ENCODE data around the gene BPHL.

Gene BPHL

GRCh38 chr6:3138341-3138740, 19.8 kb downstream of the BPHL start:
- H3K9ac ChIP-seq (ENCODE audit: low read length), result no peak overlapping the region
- H3K9me3 ChIP-seq (ENCODE audit: insufficient read depth, low read length), result no peaks in the 10 kb centered on the region
- no peaks in the 10 kb centered on the region for H3K27me3 ChIP-seq (ENCODE audit: low read length)
- H3K4me2 ChIP-seq (ENCODE audit: low read depth, low read length, poor library complexity, severe bottlenecking), result no peak overlapping the region
- H3F3A ChIP-seq (ENCODE audit: insufficient read depth), result no peaks in the 10 kb centered on the region
- no peaks in the 10 kb centered on the region for H3K36me3 ChIP-seq (ENCODE audit: low read length)
- TF ChIP-seq EZH2phosphoT487 (conservative IDR thresholded peaks at IDR 0.05; ENCODE audit: low read length), result no peak
- TF ChIP-seq, protein P1, sequence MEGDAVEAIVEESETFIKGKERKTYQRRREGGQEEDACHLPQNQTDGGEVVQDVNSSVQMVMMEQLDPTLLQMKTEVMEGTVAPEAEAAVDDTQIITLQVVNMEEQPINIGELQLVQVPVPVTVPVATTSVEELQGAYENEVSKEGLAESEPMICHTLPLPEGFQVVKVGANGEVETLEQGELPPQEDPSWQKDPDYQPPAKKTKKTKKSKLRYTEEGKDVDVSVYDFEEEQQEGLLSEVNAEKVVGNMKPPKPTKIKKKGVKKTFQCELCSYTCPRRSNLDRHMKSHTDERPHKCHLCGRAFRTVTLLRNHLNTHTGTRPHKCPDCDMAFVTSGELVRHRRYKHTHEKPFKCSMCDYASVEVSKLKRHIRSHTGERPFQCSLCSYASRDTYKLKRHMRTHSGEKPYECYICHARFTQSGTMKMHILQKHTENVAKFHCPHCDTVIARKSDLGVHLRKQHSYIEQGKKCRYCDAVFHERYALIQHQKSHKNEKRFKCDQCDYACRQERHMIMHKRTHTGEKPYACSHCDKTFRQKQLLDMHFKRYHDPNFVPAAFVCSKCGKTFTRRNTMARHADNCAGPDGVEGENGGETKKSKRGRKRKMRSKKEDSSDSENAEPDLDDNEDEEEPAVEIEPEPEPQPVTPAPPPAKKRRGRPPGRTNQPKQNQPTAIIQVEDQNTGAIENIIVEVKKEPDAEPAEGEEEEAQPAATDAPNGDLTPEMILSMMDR (IDR thresholded peaks at IDR 0.05; ENCODE audit: insufficient read depth, low read length, poor library complexity, severe bottlenecking), result no peak
- no peak overlapping the region for H2AFZ ChIP-seq (ENCODE audit: low read depth, low read length, severe bottlenecking)
- H4K20me1 ChIP-seq (ENCODE audit: low read depth, low read length), result no peaks in the 10 kb centered on the region
- no peak overlapping the region for H3K27ac ChIP-seq (ENCODE audit: low read depth, low read length)
- H3K4me3 ChIP-seq (ENCODE audit: insufficient read depth, low read length, poor library complexity, severe bottlenecking), result no peak overlapping the region
- H3K9me2 ChIP-seq (replicated peaks; ENCODE audit: insufficient read depth, low read length), result no peaks in the 10 kb centered on the region
- no peaks in the 10 kb centered on the region for H3K79me2 ChIP-seq (ENCODE audit: insufficient read depth, low read length)

DNA sequence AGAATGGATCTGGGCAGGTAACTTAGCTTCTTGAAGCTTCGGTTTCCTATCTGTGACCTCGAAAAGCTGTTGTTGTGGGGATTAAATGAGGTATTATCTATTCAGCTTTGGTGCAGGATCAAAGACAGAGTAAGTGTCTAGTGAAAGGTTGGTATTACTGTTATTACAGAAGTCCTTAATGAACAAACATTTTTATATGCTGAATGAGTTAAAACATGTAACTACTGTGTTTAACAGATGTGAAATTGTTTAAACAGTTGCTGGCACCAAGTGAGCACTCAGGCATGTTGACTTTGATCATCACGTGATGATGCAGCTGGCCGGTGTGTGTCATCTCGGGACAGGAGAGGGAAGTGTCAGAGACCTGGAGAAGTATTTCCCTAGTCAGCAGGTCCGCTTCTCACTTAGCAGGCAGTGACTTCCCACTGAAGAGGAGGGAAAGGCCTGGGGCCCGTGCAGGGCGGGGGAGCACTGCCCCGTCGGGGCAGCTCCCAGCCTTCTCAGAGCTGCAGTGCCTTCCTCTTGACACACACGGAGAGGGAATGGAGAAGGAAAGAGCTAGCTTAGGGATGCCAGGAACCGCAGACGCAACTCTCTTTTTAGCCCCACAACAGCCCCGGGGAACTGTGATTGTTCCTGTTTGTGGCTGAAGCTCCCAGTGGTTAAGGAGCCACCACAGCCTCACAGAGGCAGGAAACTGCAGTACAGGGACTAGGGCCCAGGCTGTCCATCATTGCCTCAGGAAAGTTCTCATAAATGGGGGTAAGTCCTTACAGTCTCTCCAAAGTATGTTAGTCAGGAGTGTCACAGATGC, 20.8 kb downstream of the BPHL start:
- Histone ChIP-seq H3K27me3 (ENCODE audit: low read length) (no peaks in the 10 kb centered on the region), H3K79me2 (ENCODE audit: insufficient read depth, low read length) (no peaks in the 10 kb centered on the region), H4K20me1 (ENCODE audit: low read depth, low read length) (no peaks in the 10 kb centered on the region), H3K4me3 (ENCODE audit: insufficient read depth, low read length, poor library complexity, severe bottlenecking) (no peak overlapping the region), H3F3A (ENCODE audit: insufficient read depth) (no peaks in the 10 kb centered on the region), H3K9me2 (replicated peaks; ENCODE audit: insufficient read depth, low read length) (no peaks in the 10 kb centered on the region), H3K27ac (ENCODE audit: low read depth, low read length) (no peak overlapping the region), H3K4me2 (ENCODE audit: low read depth, low read length, poor library complexity, severe bottlenecking) (no peak overlapping the region), H2AFZ (ENCODE audit: low read depth, low read length, severe bottlenecking) (no peak overlapping the region), H3K36me3 (ENCODE audit: low read length) (no peaks in the 10 kb centered on the region), H3K9me3 (ENCODE audit: insufficient read depth, low read length) (no peaks in the 10 kb centered on the region), H3K9ac (ENCODE audit: low read length) (no peak overlapping the region)
- no peak for TF ChIP-seq EZH2phosphoT487 (conservative IDR thresholded peaks at IDR 0.05; ENCODE audit: low read length)
- TF ChIP-seq, protein P1 (IDR thresholded peaks at IDR 0.05; ENCODE audit: insufficient read depth, low read length, poor library complexity, severe bottlenecking), result no peak

DNA sequence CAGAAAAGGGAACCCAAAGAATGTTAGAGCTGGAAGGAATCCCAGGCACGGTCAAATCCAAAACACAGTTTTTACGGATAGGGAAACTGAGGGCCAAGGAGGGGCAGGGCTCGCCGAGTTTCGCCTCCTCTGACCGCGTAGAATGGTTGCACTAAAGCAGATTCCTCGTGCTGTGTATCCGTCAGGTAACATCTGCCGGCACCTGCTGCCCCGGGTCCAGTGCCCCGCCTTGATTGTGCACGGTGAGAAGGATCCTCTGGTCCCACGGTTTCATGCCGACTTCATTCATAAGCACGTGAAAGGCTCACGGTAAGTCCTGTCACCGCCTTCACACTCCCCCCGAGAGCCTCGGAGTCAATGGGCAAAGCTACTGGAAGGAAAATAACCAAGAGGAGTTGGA, 21.7 kb downstream of the BPHL start:
- Histone ChIP-seq H3K9ac (ENCODE audit: low read length) (no peak overlapping the region), H2AFZ (ENCODE audit: low read depth, low read length, severe bottlenecking) (no peak overlapping the region), H3F3A (ENCODE audit: insufficient read depth) (no peaks in the 10 kb centered on the region), H3K9me2 (replicated peaks; ENCODE audit: insufficient read depth, low read length) (no peaks in the 10 kb centered on the region), H3K4me3 (ENCODE audit: insufficient read depth, low read length, poor library complexity, severe bottlenecking) (no peak overlapping the region), H3K36me3 (ENCODE audit: low read length) (no peaks in the 10 kb centered on the region), H4K20me1 (ENCODE audit: low read depth, low read length) (no peaks in the 10 kb centered on the region), H3K4me2 (ENCODE audit: low read depth, low read length, poor library complexity, severe bottlenecking) (no peak overlapping the region), H3K27ac (ENCODE audit: low read depth, low read length) (no peak overlapping the region), H3K9me3 (ENCODE audit: insufficient read depth, low read length) (no peaks in the 10 kb centered on the region), H3K27me3 (ENCODE audit: low read length) (no peaks in the 10 kb centered on the region), H3K79me2 (ENCODE audit: insufficient read depth, low read length) (no peaks in the 10 kb centered on the region)
- TF ChIP-seq, protein P1 (IDR thresholded peaks at IDR 0.05; ENCODE audit: insufficient read depth, low read length, poor library complexity, severe bottlenecking), result no peak
- no peak for TF ChIP-seq EZH2phosphoT487 (conservative IDR thresholded peaks at IDR 0.05; ENCODE audit: low read length)
